Karpas-422 (cell line): ENCODE results near the gene RANGRF. TPM values are rescaled to one million over a fixed set of nuclear protein-coding genes. Genes with fewer than 3 reads are reported as not detected.

Source experiments
- DNase-seq: peaks from one replicate; pipeline ENCODE4 v3.0.0-alpha.2; 2015
- H2AFZ ChIP-seq: fragments of 200-600 bp; sonication (generic); 2 replicates; pipeline ENCODE4 v1.6.1; 2014; ENCODE audit warnings: antibody characterized with exemption, low read length, mixed read lengths
- H3K27ac ChIP-seq: fragments of 200-600 bp; sonication (generic); 2 replicates; pipeline ENCODE4 v1.5.1; 2014; ENCODE audit warnings: mild to moderate bottlenecking, low read length, moderate library complexity
- H3K27me3 ChIP-seq: fragments of 200-600 bp; sonication (generic); 2 replicates; pipeline ENCODE4 v1.6.1; 2014; ENCODE audit warnings: low read length, mixed read lengths
- H3K36me3 ChIP-seq: fragments of 200-600 bp; sonication (generic); 2 replicates; pipeline ENCODE4 v1.6.1; 2014; ENCODE audit warnings: low read length, mixed read lengths; ENCODE audit not compliant: insufficient read depth
- H3K4me1 ChIP-seq: fragments of 200-600 bp; sonication (generic); 2 replicates; pipeline ENCODE4 v1.6.1; 2014; ENCODE audit warnings: mild to moderate bottlenecking, low read length, mixed read lengths
- H3K4me2 ChIP-seq: fragments of 200-600 bp; sonication (generic); 2 replicates; pipeline ENCODE4 v1.6.1; 2014; ENCODE audit warnings: low read length, low read depth, mild to moderate bottlenecking; ENCODE audit not compliant: poor library complexity, severe bottlenecking
- H3K4me3 ChIP-seq: fragments of 200-600 bp; sonication (generic); 2 replicates; pipeline ENCODE4 v1.5.1; 2014; ENCODE audit warnings: mild to moderate bottlenecking, antibody characterized with exemption, low read length, mixed read lengths
- H3K79me2 ChIP-seq: fragments of 200-600 bp; sonication (generic); 2 replicates; pipeline ENCODE4 v1.6.1; 2014; ENCODE audit warnings: mild to moderate bottlenecking, low read length, mixed read lengths
- H3K9ac ChIP-seq: fragments of 200-600 bp; sonication (generic); 2 replicates; pipeline ENCODE4 v1.6.0; 2014; ENCODE audit warnings: low read length
- H3K9me2 ChIP-seq: fragments of 200-600 bp; sonication (generic), shearing (Covaris generic); replicated peaks from 2 replicates; pipeline ENCODE4 v1.6.0; 2014; ENCODE audit warnings: mild to moderate bottlenecking, low read length, moderate library complexity; ENCODE audit not compliant: insufficient read depth
- H3K9me3 ChIP-seq: fragments of 300-700, 200-600 bp; sonication (generic); 2 replicates; pipeline ENCODE4 v1.6.1; 2014; ENCODE audit warnings: low read length, mixed read lengths
- H4K20me1 ChIP-seq: fragments of 200-600 bp; sonication (generic); 2 replicates; pipeline ENCODE4 v1.6.1; 2014; ENCODE audit warnings: mild to moderate bottlenecking, antibody characterized with exemption, low read length, low read depth; ENCODE audit not compliant: insufficient read depth
- total RNA-seq: library from RNA; depleted of rRNA; stranded (reverse); fragments of >200 nt; shearing (Covaris generic); gene quantifications from 2 replicates; pipeline ENCODE4 v1.2.3, GENCODE V29; 2014; ENCODE audit warnings: low replicate concordance

Gene RANGRF
- total RNA-seq, 1 experiment from 2014 or later: 25.5 TPM

GRCh38 chr17:8254881-8255280 is 33.6 kb upstream of the RANGRF start:
- H4K20me1 ChIP-seq: no peaks in the 10 kb centered on the region
- H3K36me3 ChIP-seq: peaks cover 41% of the 10 kb centered on the region
- no peak overlapping the region for H3K9ac ChIP-seq
- H3K4me2 ChIP-seq: no peak overlapping the region
- no peak overlapping the region for H3K27ac ChIP-seq
- H3K79me2 ChIP-seq: peaks cover 33% of the 10 kb centered on the region
- no peak overlapping the region for H3K4me3 ChIP-seq
- peaks cover 9% of the 10 kb centered on the region for H3K4me1 ChIP-seq
- H3K9me2 ChIP-seq: no peaks in the 10 kb centered on the region
- no peak overlapping the region for H2AFZ ChIP-seq
- H3K27me3 ChIP-seq: no peaks in the 10 kb centered on the region
- no peak for DNase-seq
- no peaks in the 10 kb centered on the region for H3K9me3 ChIP-seq

GRCh38 chr17:8255499-8255898 is 33.0 kb upstream of the RANGRF start:
- Histone ChIP-seq H3K4me2 (no peak overlapping the region), H3K9ac (no peak overlapping the region), H3K27ac (no peak overlapping the region), H3K4me1 (peaks cover 3% of the 10 kb centered on the region), H3K79me2 (peaks cover 26% of the 10 kb centered on the region), H3K9me2 (no peaks in the 10 kb centered on the region), H4K20me1 (no peaks in the 10 kb centered on the region), H2AFZ (no peak overlapping the region), H3K9me3 (no peaks in the 10 kb centered on the region), H3K36me3 (peaks cover 46% of the 10 kb centered on the region), H3K27me3 (no peaks in the 10 kb centered on the region), H3K4me3 (no peak overlapping the region)
- no peak for DNase-seq

GRCh38 chr17:8256291-8256690 is 32.2 kb upstream of the RANGRF start:
- no peaks in the 10 kb centered on the region for H3K9me2 ChIP-seq
- H3K79me2 ChIP-seq: peaks cover 18% of the 10 kb centered on the region
- H3K4me2 ChIP-seq: no peak overlapping the region
- no peak for DNase-seq
- H3K9me3 ChIP-seq: no peaks in the 10 kb centered on the region
- no peak overlapping the region for H2AFZ ChIP-seq
- no peaks in the 10 kb centered on the region for H3K4me1 ChIP-seq
- H3K27me3 ChIP-seq: no peaks in the 10 kb centered on the region
- H3K27ac ChIP-seq: no peak overlapping the region
- no peak overlapping the region for H3K4me3 ChIP-seq
- peaks cover 51% of the 10 kb centered on the region for H3K36me3 ChIP-seq
- H4K20me1 ChIP-seq: no peaks in the 10 kb centered on the region
- H3K9ac ChIP-seq: no peak overlapping the region

- no peaks in the 10 kb centered on the region for H4K20me1 ChIP-seq
- H3K27me3 ChIP-seq: no peaks in the 10 kb centered on the region
- H2AFZ ChIP-seq: no peak overlapping the region
- no peaks in the 10 kb centered on the region for H3K9me3 ChIP-seq
- H3K27ac ChIP-seq: no peak overlapping the region
- no peak for DNase-seq
- no peaks in the 10 kb centered on the region for H3K4me1 ChIP-seq
- no peak overlapping the region for H3K9ac ChIP-seq
- no peaks in the 10 kb centered on the region for H3K9me2 ChIP-seq
- peaks cover 14% of the 10 kb centered on the region for H3K79me2 ChIP-seq
- peaks cover 51% of the 10 kb centered on the region for H3K36me3 ChIP-seq
- H3K4me2 ChIP-seq: no peak overlapping the region
- H3K4me3 ChIP-seq: no peak overlapping the region
Observed at GRCh38 chr17:8256691-8257090, 31.8 kb upstream of the RANGRF start.

GRCh38 chr17:8257801-8258200 is 30.7 kb upstream of the RANGRF start:
- H3K4me3 ChIP-seq: no peak overlapping the region
- H3K9ac ChIP-seq: no peak overlapping the region
- no peaks in the 10 kb centered on the region for H3K9me2 ChIP-seq
- no peak overlapping the region for H3K4me2 ChIP-seq
- no peak overlapping the region for H3K27ac ChIP-seq
- DNase-seq: no peak
- H4K20me1 ChIP-seq: no peaks in the 10 kb centered on the region
- H2AFZ ChIP-seq: no peak overlapping the region
- H3K9me3 ChIP-seq: no peaks in the 10 kb centered on the region
- H3K4me1 ChIP-seq: no peaks in the 10 kb centered on the region
- H3K36me3 ChIP-seq: peaks cover 53% of the 10 kb centered on the region
- H3K79me2 ChIP-seq: peaks cover 5% of the 10 kb centered on the region
- no peaks in the 10 kb centered on the region for H3K27me3 ChIP-seq

- Histone ChIP-seq H3K27ac (no peak overlapping the region), H3K4me3 (no peak overlapping the region), H4K20me1 (no peaks in the 10 kb centered on the region), H3K9me2 (no peaks in the 10 kb centered on the region), H3K9me3 (no peaks in the 10 kb centered on the region), H3K4me1 (no peaks in the 10 kb centered on the region), H3K27me3 (no peaks in the 10 kb centered on the region), H3K79me2 (no peaks in the 10 kb centered on the region), H3K9ac (no peak overlapping the region), H3K4me2 (no peak overlapping the region), H3K36me3 (peaks cover 32% of the 10 kb centered on the region), H2AFZ (no peak overlapping the region)
- DNase-seq: no peak
Observed at GRCh38 chr17:8264320-8264719, 24.1 kb upstream of the RANGRF start.

- no peaks in the 10 kb centered on the region for H3K79me2 ChIP-seq
- no peak for DNase-seq
Observed at GRCh38 chr17:8264836-8265542, 23.5 kb upstream of the RANGRF start.

GRCh38 chr17:8266648-8267479 is 21.6 kb upstream of the RANGRF start:
- no peaks in the 10 kb centered on the region for H3K9me2 ChIP-seq
- no peaks in the 10 kb centered on the region for H3K79me2 ChIP-seq
- H3K4me1 ChIP-seq: no peaks in the 10 kb centered on the region
- no peaks in the 10 kb centered on the region for H4K20me1 ChIP-seq
- H3K9ac ChIP-seq: no peak overlapping the region
- H3K9me3 ChIP-seq: no peaks in the 10 kb centered on the region
- H3K27ac ChIP-seq: no peak overlapping the region
- DNase-seq: no peak
- H2AFZ ChIP-seq: no peak overlapping the region
- no peaks in the 10 kb centered on the region for H3K27me3 ChIP-seq
- peaks cover 33% of the 10 kb centered on the region for H3K36me3 ChIP-seq
- no peak overlapping the region for H3K4me3 ChIP-seq
- H3K4me2 ChIP-seq: no peak overlapping the region

More at GRCh38 chr17:8264836-8265542, 23.5 kb upstream of the RANGRF start:
- no peaks in the 10 kb centered on the region for H3K4me1 ChIP-seq
- H3K9me2 ChIP-seq: no peaks in the 10 kb centered on the region
- H3K9me3 ChIP-seq: no peaks in the 10 kb centered on the region
- H3K27me3 ChIP-seq: no peaks in the 10 kb centered on the region
- H3K27ac ChIP-seq: no peak overlapping the region
- H4K20me1 ChIP-seq: no peaks in the 10 kb centered on the region
- no peak overlapping the region for H3K4me3 ChIP-seq
- no peak overlapping the region for H2AFZ ChIP-seq
- H3K36me3 ChIP-seq: peaks cover 35% of the 10 kb centered on the region
- no peak overlapping the region for H3K9ac ChIP-seq
- H3K4me2 ChIP-seq: no peak overlapping the region
